DMS153 treated with DMSO at 0.1 percent for 48 hours (cell line): ENCODE measurements around the gene C2CD4C.
"Not testable (repeated sequence)": the region's sequence is repeated elsewhere in the genome, so short reads cannot be mapped to it uniquely, and the experiment has no call there.

Experiments used
- DNase-seq: peaks from one replicate; lab custom pipeline; 2025; ENCODE audit not compliant: unreplicated experiment; lab: John Stamatoyannopoulos, UW

The C2CD4C gene

GRCh38 chr19:401866-402511 lies 7.0 kb downstream of the C2CD4C start:
- no peak for DNase-seq

GRCh38 chr19:400976-401865 lies 7.7 kb downstream of the C2CD4C start:
- no peak for DNase-seq

GRCh38 chr19:399370-399769 lies 9.6 kb downstream of the C2CD4C start:
- no peak for DNase-seq

DNA sequence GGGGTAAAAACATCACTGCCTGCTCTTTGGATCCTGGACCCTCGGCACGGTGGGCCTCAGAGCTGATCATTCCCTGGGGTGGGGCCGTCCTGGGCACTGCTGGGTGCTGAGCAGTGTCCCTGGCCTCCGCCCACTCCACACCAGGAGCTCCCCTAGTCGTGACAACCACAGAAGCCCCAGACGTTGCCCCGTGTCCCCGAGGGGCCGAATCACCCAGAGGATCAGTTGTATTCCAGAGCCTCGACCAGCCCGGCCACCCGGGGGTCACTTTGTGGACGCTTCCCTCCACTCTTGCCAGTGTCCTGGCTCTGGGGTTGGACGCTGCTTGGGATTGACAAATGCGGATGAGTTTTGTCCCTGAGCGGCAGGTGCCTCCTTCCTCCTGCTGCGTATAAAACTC lies 10.2 kb downstream of the C2CD4C start:
- DNase-seq, result no peak

- DNase-seq, result no peak
Observed at GRCh38 chr19:397941-398706, 10.8 kb downstream of the C2CD4C start.

- no peak for DNase-seq
Observed at GRCh38 chr19:397321-397720, 11.6 kb downstream of the C2CD4C start.

DNA sequence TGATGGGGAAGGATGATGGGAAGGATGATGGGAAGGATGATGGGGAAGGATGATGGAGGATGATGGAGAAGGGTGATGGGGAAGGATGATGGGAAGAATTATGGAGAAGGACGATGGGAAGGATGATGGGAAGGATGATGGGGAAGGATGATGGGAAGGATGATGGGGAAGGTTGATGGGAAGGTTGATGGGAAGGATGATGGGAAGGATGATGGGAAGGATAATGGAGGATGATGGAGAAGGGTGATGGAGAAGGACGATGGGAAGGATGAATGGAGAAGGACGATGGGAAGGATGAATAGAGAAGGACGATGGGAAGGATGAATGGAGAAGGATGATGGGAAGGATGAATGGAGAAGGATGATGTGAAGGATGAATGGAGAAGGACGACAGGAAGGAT lies 13.5 kb downstream of the C2CD4C start:
- no peak for DNase-seq

DNA sequence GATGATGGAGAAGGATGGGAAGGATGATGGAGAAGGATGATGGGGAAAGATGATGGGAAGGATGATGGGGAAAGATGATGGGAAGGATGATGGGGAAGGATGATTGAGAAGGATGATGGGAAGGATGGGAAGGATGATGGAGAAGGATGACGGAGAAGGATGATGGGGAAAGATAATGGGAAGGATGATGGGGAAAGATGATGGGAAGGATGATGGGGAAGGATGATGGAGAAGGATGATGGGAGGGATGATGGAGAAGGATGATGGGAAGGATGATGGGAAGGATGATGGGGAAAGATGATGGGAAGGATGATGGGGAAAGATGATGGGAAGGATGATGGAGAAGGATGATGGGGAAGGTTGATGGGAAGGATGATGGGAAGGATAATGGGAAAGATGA lies 14.1 kb downstream of the C2CD4C start:
- not testable (repeated sequence) for DNase-seq

GRCh38 chr19:393560-393959 lies 15.4 kb downstream of the C2CD4C start:
- not testable (repeated sequence) for DNase-seq

DNA sequence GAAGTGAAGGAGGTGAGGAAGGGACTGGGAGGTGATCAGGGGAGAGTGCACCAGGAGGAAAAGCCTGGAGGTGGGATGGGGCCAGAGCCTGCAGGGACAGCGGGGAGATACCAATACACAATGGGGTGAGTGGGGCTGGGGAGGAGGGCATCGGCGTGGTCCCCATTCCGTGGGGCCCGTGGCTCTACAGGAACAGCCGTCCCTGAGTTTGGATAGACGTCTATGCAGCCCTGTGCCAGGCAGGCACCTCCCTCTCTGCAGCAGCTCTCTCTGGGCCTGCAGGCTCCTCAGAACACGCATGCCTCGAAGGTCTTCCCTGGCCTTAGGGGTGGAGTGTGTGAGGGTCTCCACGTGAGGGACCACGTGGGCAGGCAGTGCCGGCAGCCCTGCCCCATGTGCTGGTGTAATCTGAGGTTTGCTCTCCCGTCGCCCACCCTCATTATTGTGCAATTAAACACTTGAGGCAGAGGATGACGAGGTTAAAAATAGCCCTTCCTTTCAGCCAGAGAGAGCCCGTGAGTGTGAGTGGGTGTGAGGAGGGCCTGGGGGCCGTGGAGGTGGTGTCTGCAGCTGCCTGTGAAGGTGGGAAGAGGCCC lies 16.5 kb downstream of the C2CD4C start:
- DNase-seq, result no peak

DNA sequence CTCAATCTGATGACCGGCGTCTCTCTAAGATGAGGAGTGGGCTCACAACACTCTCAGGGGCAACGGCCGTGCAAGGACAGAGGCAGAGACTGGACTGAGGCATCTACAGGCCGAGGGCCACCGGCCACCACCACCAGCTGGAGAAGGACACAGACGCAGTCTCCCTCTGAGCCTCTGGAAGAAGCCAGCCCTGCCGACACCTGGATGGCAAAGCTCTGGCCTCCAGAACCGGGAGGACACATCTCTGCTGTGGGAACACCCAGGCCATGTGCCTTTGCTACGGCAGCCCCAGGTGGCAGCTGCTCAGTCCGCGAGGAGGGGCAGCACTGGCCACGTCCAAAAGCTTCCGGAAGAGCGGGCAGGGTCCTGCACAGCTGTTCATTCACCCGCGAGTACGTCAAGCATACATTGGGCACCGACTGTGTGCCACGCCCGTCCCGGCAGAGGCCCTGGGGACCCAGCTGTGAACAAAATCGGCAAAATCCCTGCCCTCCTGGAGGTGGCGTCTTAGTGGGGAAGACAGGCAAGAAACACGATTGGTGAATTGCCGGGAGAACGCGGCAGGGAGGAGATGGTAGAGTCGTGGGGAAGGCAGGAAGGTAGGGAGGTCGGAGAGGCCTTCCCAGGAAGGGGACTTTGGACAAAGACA lies 17.1 kb downstream of the C2CD4C start:
- no peak for DNase-seq

DNA sequence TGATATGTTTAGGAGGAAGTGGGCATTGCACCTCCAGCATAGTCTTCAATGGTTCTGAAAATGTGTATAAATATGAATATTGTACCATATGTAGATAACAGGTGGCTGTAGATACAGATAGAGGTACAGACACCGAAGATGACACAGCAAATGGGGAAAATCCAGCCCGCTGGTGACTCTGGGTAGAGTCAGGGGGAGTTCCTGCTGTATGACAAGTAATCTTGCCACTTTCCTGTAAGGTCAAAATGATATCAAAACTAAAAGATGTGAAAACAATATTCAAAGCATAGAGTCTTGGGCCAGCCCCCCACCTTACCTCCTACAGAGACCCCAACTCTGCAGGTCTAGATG lies 17.8 kb downstream of the C2CD4C start:
- no peak for DNase-seq

GRCh38 chr19:390386-391206 lies 18.4 kb downstream of the C2CD4C start:
- no peak for DNase-seq

GRCh38 chr19:389935-390289 lies 19.0 kb downstream of the C2CD4C start:
- no peak for DNase-seq

DNA sequence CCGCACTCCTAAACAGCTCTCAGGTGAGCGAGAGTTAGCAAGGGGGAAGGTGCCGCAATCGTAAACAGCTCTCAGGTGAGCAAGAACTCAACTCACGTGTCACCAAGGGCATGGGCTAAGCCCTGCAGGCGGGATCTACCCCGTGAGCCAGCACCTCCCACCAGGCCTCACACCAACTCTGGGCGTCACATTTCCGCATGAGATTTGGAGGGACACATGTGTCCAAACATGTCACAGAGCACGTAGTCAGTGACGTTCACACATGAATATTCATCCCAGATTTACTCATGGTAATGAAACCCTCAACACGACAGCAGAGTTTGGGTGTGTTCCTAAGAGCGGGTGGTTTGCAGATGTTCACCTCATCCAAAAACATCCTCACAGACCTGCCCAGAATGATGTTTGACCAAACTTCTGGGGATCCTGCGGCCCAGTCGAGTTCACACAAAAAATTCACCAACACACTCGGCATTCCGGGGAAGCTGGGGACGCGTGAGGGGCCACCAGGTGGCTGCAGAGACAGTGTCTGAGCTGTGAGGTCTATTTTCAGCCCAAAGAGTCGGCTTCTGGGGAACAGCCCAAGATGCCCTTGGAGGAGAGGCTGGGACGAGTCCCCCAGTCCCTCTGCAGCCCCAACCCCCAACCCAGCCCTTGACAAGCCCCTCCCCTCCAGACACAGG lies 19.6 kb downstream of the C2CD4C start:
- no peak for DNase-seq

GRCh38 chr19:388691-389090 lies 20.3 kb downstream of the C2CD4C start:
- no peak for DNase-seq

DNA sequence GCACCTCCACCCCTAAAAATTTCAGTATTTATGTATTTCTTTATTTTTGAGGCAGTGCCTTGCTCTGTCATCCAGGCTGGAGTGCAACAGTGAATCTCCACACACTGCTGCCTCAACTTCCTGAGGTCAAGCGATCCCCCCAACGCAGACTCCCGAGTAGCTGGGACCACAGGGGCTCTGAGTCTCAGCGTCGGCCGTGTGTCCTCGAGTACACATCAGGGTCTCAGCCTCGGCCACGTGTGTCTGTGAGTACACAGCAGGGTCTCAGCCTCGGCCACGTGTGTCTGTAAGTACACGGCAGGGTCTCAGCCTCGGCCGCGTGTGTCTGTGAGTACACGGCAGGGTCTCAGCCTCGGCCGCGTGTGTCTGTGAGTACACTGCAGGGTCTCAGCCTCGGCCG lies 21.2 kb downstream of the C2CD4C start:
- DNase-seq, result no peak

DNA sequence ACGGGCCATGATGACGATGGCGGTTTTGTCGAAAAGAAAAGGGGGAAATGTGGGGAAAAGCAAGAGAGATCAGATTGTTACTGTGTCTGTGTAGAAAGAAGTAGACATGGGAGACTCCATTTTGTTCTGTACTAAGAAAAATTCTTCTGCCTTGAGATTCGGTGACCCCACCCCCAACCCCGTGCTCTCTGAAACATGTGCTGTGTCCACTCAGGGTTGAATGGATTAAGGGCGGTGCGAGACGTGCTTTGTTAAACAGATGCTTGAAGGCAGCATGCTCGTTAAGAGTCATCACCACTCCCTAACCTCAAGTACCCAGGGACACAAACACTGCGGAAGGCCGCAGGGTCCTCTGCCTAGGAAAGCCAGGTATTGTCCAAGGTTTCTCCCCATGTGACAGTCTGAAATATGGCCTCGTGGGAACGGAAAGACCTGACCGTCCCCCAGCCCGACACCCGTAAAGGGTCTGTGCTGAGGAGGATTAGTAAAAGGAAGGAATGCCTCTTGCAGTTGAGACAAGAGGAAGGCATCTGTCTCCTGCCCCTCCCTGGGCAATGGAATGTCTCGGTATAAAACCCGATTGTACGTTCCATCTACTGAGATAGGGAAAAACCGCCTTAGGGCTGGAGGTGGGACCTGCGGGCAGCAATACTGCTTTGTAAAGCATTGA lies 22.2 kb downstream of the C2CD4C start:
- DNase-seq, result not testable (repeated sequence)

- not testable (repeated sequence) for DNase-seq
Observed at GRCh38 chr19:386189-386588, 22.8 kb downstream of the C2CD4C start.
